BE2C (cell line): ENCODE measurements around the gene CLIC5.

Source experiments
- DNase-seq: peaks from one replicate; pipeline ENCODE4 v3.0.0-alpha.2; 2020
- H3K27me3 ChIP-seq: fragments of 250-450 bp; sonication (Bioruptor Pico); 2 replicates; pipeline ENCODE4 v1.5.1; 2020; ENCODE audit warnings: mild to moderate bottlenecking
- H3K36me3 ChIP-seq: fragments of 250-450 bp; sonication (Bioruptor Pico); 2 replicates; pipeline ENCODE4 v1.5.1; 2020; ENCODE audit warnings: mild to moderate bottlenecking
- H3K4me1 ChIP-seq: fragments of 250-450 bp; sonication (Bioruptor Pico); 2 replicates; pipeline ENCODE4 v1.5.1; 2020
- H3K4me3 ChIP-seq: 2 replicates; pipeline ENCODE4 v1.5.1; 2011; ENCODE audit warnings: low read depth, low read length
- H3K9me3 ChIP-seq: fragments of 250-450 bp; sonication (Bioruptor Pico); 2 replicates; pipeline ENCODE4 v1.5.1; 2020
- CTCF ChIP-seq: IDR thresholded peaks from 2 replicates; pipeline ENCODE4 v1.5.1; 2012; ENCODE audit warnings: mild to moderate bottlenecking, low read depth, low read length

The CLIC5 gene

GRCh38 chr6:46017726-46018125, 2.1 kb upstream of the CLIC5 start:
- TF ChIP-seq CTCF: no peak
- Histone ChIP-seq H3K4me1 (no peaks in the 10 kb centered on the region), H3K4me3 (no peak overlapping the region), H3K36me3 (no peaks in the 10 kb centered on the region), H3K27me3 (peaks cover 24% of the 10 kb centered on the region), H3K9me3 (peaks cover 2% of the 10 kb centered on the region; the same call in 1 of the 2 replicates)
- DNase-seq: no peak

GRCh38 chr6:46016063-46016608, 476 bp upstream of the CLIC5 start:
- Histone ChIP-seq H3K27me3 (peaks cover 24% of the 10 kb centered on the region), H3K36me3 (no peaks in the 10 kb centered on the region), H3K4me3 (no peak overlapping the region), H3K9me3 (peaks cover 2% of the 10 kb centered on the region; the same call in 1 of the 2 replicates), H3K4me1 (no peaks in the 10 kb centered on the region)
- no peak for TF ChIP-seq CTCF
- no peak for DNase-seq

- Histone ChIP-seq H3K36me3 (no peaks in the 10 kb centered on the region), H3K9me3 (peaks cover 2% of the 10 kb centered on the region; the same call in 1 of the 2 replicates), H3K27me3 (peaks cover 24% of the 10 kb centered on the region), H3K4me3 (no peak overlapping the region), H3K4me1 (no peaks in the 10 kb centered on the region)
- no peak for DNase-seq
- no peak for TF ChIP-seq CTCF
These were observed 1.0 kb downstream of the CLIC5 start for GRCh38 chr6:46014511-46015118.

- H3K4me3 ChIP-seq: no peak overlapping the region
- H3K27me3 ChIP-seq: peaks cover 24% of the 10 kb centered on the region
- no peak for TF ChIP-seq CTCF
These were observed 1.6 kb downstream of the CLIC5 start for GRCh38 chr6:46014046-46014445.

GRCh38 chr6:46013639-46014038, 2.0 kb downstream of the CLIC5 start:
- Histone ChIP-seq H3K4me3 (no peak overlapping the region), H3K9me3 (peaks cover 2% of the 10 kb centered on the region; the same call in 1 of the 2 replicates), H3K27me3 (peaks cover 24% of the 10 kb centered on the region), H3K4me1 (no peaks in the 10 kb centered on the region), H3K36me3 (no peaks in the 10 kb centered on the region)
- DNase-seq: no peak
- TF ChIP-seq CTCF: no peak

More at GRCh38 chr6:46014046-46014445, 1.6 kb downstream of the CLIC5 start:
- Histone ChIP-seq H3K36me3 (no peaks in the 10 kb centered on the region), H3K4me1 (no peaks in the 10 kb centered on the region), H3K9me3 (peaks cover 2% of the 10 kb centered on the region; the same call in 1 of the 2 replicates)
- DNase-seq: no peak

- H3K27me3 ChIP-seq: peaks cover 24% of the 10 kb centered on the region
- no peaks in the 10 kb centered on the region for H3K4me1 ChIP-seq
- peaks cover 2% of the 10 kb centered on the region; the same call in 1 of the 2 replicates for H3K9me3 ChIP-seq
- DNase-seq: no peak
- no peaks in the 10 kb centered on the region for H3K36me3 ChIP-seq
- H3K4me3 ChIP-seq: no peak overlapping the region
- no peak for TF ChIP-seq CTCF
These were observed 2.8 kb downstream of the CLIC5 start for GRCh38 chr6:46012834-46013233.
